HG02798 (cell line): ENCODE measurements around the gene ADGRV1.
A peak's percentile ranks its signal among the peaks of the same experiment; 100 is the strongest.

Experiments used
- ATAC-seq: cut with Tn5 transposase; IDR thresholded peaks from one replicate; pipeline ENCODE4 v1.9.1; 2021; ENCODE audit warnings: mild to moderate bottlenecking; ENCODE audit not compliant: unreplicated experiment, poor library complexity

ADGRV1 gene, protein sequence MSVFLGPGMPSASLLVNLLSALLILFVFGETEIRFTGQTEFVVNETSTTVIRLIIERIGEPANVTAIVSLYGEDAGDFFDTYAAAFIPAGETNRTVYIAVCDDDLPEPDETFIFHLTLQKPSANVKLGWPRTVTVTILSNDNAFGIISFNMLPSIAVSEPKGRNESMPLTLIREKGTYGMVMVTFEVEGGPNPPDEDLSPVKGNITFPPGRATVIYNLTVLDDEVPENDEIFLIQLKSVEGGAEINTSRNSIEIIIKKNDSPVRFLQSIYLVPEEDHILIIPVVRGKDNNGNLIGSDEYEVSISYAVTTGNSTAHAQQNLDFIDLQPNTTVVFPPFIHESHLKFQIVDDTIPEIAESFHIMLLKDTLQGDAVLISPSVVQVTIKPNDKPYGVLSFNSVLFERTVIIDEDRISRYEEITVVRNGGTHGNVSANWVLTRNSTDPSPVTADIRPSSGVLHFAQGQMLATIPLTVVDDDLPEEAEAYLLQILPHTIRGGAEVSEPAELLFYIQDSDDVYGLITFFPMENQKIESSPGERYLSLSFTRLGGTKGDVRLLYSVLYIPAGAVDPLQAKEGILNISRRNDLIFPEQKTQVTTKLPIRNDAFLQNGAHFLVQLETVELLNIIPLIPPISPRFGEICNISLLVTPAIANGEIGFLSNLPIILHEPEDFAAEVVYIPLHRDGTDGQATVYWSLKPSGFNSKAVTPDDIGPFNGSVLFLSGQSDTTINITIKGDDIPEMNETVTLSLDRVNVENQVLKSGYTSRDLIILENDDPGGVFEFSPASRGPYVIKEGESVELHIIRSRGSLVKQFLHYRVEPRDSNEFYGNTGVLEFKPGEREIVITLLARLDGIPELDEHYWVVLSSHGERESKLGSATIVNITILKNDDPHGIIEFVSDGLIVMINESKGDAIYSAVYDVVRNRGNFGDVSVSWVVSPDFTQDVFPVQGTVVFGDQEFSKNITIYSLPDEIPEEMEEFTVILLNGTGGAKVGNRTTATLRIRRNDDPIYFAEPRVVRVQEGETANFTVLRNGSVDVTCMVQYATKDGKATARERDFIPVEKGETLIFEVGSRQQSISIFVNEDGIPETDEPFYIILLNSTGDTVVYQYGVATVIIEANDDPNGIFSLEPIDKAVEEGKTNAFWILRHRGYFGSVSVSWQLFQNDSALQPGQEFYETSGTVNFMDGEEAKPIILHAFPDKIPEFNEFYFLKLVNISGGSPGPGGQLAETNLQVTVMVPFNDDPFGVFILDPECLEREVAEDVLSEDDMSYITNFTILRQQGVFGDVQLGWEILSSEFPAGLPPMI (N-terminal part only)

DNA sequence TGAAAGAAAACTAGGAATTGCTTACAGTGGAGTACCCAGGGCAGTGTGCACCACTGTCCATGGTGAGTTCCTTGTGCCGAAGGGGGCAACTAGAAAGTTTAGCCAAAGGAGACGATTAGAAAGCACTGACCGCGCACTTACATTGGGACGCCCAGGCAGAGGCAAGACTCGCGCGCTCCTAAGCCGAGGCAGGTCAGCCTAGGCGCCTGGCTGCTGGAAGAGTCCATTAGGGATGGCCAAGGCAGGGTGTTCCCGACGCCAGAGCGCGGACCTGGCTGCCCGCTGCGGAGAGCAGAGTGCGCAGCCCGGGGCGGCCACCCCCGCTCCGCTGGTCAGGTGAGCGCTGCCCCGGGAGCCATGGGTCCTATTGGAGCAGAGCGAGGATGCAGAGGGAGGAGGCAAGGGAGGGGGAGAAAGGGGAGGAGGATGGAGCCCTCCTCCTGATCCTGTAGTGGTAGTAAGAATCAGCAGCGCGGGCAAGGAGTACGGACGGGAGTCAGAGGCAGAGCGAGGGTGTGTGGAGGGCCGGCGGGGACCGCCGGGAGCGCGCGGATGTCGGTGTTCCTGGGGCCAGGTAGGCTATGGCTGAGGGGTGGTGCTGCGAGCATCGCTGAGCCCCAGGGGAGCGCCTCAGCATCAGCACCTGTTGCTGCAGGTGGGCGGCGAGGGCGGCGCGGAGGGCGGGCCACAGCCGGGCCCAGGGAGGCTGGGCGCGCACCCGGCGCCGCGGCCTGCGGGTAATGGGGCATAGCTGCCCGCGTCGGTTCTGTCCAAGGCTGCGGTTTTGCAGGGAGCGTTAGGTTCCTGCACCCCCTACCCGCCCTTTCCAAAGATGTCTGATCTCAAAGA is at the start of gene ADGRV1:
ADGRV1 (plus strand) TSS at position 454 of the 849 bp plus-strand sequence; CDS start at position 553, 99 bp downstream.
- peak; percentile 51 for ATAC-seq

DNA sequence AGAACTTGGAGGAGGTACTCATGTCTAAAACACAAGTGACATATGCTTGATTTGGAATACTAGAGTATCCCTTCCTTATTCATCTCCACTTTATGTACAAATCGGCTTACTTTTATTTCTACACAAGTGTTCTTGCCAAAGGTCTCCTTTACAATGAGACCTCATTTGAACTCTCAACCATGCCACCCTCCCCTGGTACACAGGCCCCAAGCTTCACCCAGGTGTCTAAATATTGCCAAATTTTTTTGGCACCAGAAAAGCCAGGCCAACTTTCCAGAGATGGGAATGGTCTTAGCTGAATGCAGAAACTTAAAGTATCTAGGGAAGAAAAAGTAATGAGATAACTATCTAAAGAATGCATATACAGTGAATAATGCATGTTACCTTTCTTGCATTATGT is 48.2 kb upstream of the ADGRV1 start:
- ATAC-seq, result no peak

DNA sequence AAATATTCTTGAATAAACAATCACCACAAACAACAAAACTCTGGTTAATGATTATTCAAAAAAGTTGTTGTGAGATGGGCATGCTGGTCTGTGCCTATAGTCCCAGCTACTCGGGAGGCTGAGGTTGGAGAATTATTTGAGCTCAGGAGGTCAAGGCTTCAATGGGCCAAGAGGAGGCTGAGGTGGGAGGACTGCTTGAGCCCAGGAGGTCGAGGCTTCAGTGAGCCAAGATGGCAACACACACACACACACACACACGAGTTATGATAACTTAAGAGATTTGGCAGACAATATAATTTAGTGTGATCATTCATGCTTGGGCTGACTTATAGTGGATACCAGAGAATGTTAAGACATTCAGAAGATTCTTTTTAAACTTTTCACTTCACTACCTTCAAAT is 44.1 kb upstream of the ADGRV1 start:
- ATAC-seq, result no peak

DNA sequence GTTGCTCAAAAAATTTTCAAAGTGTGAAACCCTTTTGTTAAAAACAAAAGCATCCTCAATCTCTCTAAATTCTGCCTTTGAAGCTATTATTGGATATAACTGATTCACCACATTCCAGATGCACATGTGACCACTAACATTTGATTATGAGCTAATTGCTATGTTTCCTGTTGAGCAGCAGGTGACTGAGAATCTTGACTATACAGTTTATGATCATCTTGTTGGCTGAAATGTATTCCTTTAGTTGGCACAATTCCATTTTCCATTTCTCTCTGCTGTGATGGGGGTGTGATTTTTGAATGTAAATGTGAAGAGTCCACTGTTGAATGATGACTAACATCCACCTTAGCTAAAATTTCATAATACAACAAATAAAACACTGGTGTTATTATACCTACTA is 39.9 kb upstream of the ADGRV1 start:
- no peak for ATAC-seq

DNA sequence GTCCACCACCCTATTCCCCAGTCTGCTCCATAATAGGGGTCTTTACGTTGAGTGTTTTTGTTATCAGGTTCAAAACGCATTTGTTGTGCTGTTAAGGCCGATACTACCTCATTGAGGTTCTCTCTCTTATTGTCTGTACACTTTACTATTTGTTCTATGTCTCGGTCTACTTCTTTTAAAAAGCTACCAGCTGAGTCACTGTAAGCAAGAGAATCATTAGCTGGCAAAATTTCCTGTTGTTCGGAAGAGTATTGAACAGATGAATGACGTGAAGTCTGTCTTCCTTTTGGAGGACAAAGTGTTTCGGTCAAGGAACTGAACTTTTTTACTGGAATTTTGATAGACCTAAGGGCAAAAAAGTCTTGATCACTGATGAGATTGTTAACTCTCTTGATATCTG is 39.5 kb upstream of the ADGRV1 start:
- no peak for ATAC-seq

DNA sequence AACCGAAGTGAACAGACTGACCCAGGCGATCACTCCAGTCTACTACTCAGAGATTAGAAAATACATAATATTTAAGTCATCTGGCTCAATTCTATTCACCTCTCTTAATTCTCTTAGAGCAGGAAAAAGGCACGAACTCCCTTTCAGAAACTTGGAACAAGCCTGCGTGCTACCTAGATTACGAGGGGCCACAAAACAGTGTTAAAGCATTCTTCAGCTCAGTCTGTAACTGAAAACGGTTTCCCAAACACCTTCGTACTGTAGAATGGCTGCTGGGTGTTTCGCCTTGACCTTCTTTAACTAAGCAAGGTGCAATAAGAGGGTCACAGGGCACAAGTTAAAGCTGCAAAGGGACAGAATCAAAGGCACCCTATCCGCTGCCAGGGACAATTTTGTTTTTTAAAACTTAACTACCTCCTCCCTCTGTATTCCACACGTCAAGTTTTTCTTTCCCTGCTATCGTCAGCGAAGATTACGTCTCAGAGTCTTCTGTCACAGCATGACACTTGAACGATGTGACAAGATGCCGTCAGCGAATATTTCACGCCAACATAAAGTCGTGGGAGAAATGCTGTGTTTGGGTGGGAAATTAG is 29.9 kb upstream of the ADGRV1 start:
- no peak for ATAC-seq

DNA sequence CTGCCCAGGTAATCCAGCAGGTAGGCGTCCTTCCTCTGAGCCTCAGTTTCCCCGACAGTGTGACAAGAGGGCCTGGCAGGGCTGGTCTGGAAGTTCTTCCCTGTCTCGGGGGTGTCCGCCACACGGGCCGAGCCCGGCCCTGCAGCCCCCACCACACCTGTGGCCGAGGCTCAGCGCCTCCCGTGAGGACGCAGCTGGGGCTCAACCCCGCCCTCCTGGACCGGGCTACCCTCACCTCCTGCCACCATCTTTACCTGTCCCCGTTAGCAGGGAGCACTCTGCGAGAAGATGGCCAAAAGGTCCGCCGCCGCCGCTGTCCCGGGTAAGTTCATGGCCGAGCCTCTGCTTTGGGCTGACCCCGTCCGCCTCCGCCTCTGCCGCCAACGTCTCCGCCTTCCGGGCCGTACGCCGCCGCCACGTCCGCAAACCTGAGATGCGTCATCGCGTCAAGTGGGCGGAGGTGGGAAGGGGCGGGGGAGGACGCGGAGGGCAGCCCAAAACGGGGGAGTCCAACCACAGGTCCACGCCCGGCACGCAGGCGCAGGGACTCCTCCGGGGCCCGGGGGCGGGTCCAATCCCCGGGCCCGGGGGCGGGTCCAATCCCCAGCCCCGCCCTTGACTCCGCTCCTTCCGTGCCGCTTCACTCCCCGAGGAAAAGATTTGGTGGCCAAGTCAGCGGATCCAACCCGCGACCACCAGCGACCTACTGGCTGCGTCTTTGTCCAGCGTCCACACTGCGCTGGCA is 29.2 kb upstream of the ADGRV1 start, which contains the start of gene LYSMD3:
LYSMD3 (minus strand) TSS at position 391 of the 745 bp plus-strand sequence. CDS start 4,295 bp downstream, outside the sequence.
- ATAC-seq, result peak; percentile 92

DNA sequence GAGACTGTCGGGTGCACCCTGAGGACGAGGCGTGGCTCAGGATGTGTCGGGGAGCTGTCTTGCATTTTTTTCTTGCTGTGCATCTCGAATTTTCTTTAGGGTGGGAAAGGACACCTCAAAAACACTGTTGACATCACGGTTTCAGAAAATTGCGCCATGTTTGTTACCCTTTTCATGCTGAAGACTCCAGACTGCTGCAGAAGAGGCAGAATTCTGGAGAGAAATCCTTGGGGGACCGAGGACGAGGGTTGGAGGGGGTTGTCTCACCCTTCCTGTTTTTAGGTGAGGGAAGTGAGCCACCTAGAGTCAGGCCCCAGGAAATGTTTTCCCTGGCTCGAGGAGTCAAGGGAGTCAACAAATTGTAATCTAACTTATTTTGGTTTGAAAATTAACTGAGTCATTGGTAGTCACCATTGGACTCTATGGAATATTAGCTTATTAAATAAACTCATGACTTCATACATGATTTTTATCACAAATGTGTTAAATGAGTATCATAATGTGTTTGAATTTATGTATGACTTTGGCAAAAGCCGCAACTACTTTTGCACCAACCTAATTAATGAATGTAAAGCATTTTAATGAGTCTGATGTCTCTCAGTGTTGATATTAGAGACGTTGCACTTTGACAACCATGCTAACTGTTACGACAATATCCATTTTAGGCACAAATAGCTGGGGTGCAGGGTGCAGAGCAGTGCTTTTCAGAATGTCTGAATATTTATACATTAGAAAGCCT is 28.5 kb upstream of the ADGRV1 start:
- ATAC-seq, result peak; percentile 49

DNA sequence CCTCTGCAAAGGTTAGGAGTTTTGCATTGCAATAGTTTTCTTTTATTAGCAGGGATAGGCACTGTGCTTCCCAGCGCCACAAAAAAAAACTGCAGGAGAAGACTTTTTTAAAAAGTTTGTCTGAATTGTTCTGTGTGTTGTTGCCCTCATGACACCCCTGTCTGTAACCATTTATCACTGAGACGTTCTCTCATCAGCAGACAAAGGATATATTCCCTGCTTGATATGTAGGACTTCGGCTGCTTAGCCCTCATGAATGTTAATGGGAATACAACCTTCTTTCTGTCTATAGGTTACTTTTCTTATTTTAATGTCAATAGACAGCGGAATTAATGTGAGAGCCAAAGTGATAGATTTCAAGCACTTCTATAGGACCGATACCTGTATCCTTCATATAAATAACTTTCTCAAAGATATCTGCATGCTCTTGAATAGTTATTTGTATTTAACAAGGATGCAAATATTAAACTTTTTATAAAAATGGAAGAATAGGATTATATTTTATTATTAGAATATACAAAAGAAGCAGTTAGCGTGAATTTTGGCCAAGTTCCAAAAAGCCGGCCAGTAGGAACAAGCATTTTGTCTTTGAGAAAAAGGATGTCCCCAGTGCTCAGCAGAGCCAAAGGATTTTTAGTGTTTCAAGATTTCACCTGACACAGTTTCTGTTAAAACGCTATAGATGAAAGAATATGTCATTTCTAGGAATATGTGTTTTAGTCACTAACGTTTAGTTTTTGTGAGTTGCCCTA is 27.7 kb upstream of the ADGRV1 start:
- no peak for ATAC-seq

DNA sequence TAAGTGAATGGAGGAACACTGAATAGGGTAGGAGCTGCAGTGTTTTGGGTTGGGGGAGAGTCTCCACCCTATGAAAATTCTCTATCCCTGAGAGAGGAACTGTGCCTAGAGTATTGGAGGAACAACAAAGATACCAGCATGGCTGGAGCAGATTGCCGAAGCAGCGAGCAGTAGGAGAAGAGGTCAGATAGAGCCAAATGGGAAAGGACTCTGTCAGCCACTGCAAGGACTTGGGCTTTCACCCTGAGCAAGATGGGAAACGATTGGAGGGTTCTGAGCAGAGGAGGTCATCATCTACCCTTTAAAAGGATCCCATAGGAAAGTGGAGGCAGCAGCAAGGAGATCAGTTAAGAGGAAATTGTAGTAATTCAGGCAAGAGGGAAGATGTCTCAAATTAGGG is 24.8 kb upstream of the ADGRV1 start:
- no peak for ATAC-seq

DNA sequence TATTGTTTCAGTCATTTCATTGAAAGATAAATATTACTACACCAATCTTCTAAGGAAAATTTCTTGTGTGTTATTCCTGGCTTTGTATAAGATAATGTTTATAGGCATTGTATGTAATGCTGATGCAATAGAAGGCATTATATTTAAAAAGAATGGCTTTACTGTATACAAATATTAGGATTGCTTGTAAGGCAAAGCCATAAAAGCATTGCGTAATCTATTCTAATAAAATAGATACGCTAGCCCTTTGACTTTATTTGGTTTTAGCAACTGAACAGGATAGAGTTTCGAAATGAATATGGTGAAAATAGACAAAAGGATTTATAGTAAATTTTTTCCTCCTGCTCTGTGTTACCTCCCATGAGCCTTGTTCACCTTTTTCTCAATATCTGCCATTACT is 23.7 kb upstream of the ADGRV1 start:
- ATAC-seq, result no peak

DNA sequence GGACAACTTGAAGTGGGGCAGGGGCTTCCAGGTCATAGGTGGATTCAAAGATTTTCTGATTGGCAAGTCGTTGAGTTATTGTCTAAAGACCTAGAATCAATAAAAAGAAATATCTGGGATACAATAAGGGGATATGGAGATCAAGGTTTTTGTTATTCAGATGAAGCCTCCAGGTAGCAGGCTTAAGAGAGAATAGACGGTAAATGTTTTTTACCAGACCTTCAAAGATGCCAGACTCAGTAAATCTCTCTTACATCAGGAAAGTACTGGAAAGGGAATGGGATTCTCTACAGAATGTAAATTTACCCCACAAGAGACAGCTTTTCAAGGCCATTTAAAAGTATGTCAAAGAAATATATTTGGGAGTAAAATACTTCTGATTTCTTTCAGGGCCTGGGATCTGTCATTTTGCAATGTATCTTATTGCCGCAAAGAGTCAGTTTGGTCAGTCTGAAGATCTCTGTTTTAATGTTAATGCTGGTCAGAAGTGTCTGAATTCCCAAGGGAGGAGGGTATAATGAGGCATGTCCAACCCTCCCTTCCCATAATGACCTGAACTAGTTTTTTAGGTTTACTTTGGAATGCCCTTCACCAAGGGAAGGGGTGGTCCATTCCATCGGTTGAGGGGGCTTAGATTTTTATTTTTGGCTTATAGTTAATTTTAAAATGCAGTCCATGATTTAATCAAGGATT is 15.6 kb upstream of the ADGRV1 start:
- no peak for ATAC-seq

DNA sequence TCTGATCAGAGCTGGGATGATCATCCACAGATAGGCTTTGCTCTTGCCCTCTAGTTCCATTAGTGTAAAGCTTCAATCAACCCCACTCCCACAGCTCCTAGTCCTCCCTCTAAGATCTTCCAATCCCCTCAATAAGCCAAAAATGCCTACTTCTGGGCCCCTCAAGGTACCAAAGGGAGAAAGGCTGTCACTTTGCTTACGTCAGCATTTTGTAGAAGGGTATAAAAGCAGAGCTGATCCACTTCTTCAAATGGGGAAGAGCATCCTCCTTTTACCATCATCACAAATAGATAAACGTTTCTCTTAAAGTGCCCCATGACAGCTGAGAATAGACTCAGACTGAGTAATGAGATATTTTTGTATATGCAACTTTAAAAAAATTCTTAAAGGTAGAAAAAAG is 13.1 kb upstream of the ADGRV1 start:
- no peak for ATAC-seq

DNA sequence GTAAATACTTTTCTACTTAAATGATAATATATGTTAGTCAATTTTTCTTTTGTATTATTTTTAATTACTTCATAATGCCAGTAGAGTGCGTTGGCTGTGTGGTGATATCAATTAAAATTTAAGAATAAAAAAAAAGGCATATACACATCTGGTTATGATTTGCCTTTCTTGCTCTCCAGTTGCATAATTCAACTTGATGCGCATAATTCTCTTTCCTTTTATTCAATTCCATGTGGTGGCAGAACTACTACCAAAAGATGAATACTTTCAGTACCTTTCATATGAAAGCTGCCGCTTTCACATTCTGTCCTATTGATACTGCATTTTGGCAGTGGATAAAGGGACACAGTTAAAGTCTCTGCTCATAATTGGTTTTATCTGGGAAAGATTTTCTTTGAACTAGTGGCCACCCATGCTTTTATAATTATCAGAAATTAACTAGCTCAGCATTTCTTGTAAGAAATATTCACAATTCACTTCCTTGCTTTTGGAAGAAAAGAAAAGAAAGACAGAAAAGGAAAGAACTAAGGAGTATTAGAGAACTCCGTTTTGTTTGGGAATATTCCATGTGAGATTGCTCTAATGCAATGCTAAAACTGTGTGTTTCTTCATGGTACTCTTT is 12.3 kb upstream of the ADGRV1 start:
- ATAC-seq, result no peak

DNA sequence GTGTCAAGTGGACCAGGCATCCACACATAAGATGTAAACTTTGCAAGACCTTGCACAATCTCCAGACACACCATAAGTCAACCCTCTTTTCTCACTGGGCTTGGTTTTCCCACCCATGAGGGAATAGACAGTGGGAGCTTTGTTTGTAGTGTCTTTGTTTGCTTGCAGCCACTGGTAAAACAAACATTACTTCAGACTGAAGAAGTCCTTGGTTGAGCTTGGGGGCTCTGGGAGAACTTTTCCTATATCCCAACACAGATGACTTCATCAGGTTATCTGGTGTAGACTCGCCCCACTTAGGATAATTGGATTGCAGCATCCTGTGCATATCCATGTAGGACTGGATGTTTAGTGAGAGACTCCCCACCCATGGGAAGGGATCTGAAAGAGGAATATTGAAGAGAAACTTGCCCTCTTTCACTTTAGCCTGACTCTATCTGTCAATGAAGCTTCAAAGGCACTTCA is 11.5 kb upstream of the ADGRV1 start:
- ATAC-seq, result no peak

DNA sequence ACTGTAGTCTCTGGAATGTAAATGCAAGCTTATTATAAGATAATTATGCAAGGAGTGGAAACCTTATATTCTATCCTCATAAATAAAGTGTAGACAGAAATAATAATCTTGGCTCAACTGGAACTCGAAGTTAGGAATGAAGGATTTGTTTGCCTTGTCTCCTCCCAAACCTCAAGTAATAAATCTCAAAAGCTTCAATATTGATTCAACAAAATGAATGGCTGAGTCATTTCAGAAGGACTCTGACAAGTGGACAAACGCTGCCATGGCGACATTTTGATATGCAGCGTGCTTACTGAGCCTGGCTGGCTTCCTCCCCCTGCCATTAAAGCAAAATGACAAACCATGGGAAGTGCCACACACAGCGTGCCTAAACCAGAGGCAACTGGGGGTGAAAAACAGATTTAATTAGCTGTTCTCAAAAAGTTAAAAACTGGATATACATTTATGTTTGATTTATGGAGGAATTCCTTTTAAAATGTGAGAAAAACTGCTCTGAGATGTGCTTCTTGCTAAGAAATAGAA is 10.5 kb upstream of the ADGRV1 start:
- no peak for ATAC-seq
